GM18873 (cell line): ENCODE results near the gene TSHZ1.
"Not testable (repeated sequence)": the region's sequence is repeated elsewhere in the genome, so short reads cannot be mapped to it uniquely, and the experiment has no call there.

ENCODE experiments used
- ATAC-seq: cut with Tn5 transposase; IDR thresholded peaks from one replicate; pipeline ENCODE4 v1.9.1; 2021; ENCODE audit warnings: mild to moderate bottlenecking, moderate library complexity, moderate number of reproducible peaks; ENCODE audit not compliant: unreplicated experiment, low FRiP score

Gene TSHZ1

DNA sequence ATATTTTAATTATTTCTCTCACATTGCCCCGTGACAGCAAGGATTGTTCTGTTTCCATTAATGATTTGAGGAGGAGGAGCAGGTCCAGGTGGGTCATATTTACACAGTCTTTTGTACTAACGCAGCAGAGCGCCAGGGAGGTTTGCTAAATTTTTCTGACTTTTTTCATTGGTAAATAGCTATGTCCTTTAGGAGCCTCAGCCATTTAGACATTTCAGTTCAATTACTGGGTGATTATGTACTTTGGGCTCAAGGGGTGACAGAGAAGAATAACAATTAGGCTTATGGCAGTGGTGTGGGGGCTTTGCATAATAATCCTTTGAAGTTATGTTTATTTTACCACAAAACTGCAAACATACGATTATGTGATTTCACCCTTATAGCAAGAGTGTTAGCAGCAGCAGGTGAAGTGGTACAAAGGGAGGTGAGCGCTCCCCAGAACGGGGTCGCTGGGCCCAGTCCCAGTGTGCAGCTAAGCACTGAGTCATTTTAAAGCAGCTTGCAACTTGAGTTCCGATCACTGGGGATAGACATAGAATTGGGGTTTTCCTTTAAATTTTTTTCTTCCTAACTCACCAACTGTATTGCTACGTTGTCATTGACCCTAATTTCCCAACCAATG lies 80.3 kb downstream of the TSHZ1 start:
- ATAC-seq, result no peak

DNA sequence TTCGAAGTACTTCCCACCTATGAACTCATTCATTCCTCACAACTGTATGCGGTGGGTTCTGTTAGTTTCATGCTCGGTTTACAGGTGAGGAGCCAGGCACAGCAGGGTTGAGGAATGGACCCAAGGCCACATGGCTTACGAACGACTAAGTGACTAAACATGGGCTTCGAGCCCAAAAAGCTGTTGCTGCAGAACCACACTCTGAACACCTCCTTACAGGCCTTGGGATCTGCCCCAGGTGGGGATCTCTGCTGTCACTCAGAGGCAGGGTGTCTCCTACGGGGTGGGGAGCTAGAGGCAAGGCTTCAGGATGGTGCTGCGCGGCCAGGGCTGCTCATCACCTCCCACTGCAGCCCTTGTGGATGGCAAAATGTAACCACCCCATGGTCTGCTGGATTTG lies 80.9 kb downstream of the TSHZ1 start:
- no peak for ATAC-seq

DNA sequence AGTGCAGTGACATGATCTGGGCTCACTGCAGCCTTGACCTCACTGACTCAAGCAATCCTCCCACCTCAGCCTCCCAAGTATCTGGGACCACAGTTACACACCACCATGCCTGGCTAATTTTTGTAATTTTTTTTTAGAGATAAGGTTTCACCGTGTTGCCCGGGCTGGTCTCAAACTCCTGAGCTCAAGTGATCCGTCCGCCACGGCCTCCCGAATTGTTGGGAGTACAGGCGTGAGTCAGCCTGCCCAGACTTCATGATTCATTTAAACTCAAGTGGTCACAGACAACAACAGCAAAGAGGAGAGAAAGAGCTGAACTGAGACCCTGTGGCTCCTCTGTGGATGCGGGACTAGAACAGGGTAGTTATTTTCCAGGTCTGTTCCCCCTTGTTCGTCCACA lies 83.0 kb downstream of the TSHZ1 start:
- no peak for ATAC-seq

- no peak for ATAC-seq
These were observed 87.1 kb downstream of the TSHZ1 start for GRCh38 chr18:75297731-75298130.

- no peak for ATAC-seq
These were observed 94.3 kb downstream of the TSHZ1 start for GRCh38 chr18:75304678-75305557.

GRCh38 chr18:75305984-75306383 lies 95.4 kb downstream of the TSHZ1 start:
- ATAC-seq, result no peak

GRCh38 chr18:75307530-75307929 lies 96.9 kb downstream of the TSHZ1 start:
- ATAC-seq, result no peak

DNA sequence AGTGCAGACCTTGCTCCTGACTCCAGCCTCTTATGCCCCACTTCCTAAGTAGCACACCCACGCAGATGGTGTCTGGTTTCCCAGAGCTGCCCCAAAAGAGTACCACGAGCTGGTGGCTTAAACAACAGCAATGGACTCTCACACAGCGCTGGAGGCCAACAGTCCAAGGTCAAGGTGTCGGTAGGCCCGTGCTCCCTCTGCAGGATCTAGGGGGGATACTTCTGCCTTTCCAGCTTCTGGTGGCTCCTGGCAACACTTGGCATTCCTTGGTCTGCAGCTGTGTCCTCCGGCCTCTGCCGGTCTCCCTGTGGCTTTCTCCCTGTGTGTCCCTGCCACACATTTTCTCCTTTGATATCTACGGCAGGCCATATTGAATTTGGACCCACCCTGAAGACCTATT lies 99.0 kb downstream of the TSHZ1 start:
- ATAC-seq, result no peak

DNA sequence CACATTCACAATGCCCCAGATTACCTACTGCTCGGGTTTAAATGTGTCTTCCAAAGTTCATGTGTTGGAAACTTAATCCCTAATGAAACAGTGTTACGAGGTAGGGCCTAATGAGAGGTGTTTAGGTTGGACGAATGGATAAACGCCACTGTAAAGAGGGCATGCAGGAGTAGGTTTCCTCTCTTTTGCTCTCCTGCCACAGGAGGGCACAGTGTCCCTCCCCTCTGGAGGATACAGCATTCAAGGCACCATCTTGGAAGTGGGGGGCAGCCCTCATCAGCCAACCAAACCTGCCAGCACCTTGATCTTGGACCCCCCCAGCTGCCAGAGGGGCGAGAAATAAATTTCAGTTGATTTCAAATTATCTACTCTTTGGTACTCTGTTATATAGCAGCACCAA lies 103.5 kb downstream of the TSHZ1 start:
- no peak for ATAC-seq

- ATAC-seq, result no peak
These were observed 104.0 kb downstream of the TSHZ1 start for GRCh38 chr18:75314606-75315005.

GRCh38 chr18:75316223-75316622 lies 105.6 kb downstream of the TSHZ1 start:
- ATAC-seq, result no peak

- ATAC-seq, result no peak
These were observed 106.2 kb downstream of the TSHZ1 start for GRCh38 chr18:75316826-75317225.

DNA sequence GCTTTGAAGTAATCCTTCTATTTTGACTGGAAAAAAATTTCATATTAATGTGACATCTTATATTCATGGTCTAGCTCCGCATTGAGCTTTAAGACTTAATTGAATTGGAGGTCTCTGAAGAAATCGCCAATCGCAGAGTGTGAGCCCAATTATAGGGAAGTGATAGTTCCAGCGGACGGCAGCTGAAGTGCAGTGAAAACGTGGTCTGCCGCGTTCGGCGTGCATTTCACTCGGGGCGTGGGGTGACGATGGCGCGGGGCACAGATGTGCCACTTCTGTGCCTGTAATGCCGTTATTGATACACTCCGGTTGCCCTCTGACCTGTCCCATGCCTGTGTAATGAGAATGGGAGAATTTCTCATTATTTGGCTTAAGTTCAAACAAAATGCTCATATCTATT lies 106.7 kb downstream of the TSHZ1 start:
- no peak for ATAC-seq

DNA sequence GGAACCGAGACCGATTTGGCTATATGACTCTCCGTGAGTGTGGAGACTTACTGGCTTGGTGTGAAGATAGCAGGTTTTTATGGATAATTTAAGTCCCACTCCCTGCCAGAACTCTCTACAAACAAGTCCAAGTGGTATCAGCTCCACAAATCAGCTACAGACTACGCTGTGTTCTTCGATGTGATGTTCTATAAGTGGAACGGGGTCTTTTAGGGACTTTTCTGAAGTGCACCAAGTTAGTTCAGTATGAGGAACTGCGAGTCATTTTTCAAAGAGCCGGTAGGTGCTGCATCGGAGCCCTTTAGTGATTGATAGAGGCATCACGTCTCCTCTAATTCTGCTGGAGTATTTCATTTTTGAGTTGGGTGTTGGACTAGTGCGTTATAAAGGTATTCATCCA lies 107.1 kb downstream of the TSHZ1 start:
- no peak for ATAC-seq

DNA sequence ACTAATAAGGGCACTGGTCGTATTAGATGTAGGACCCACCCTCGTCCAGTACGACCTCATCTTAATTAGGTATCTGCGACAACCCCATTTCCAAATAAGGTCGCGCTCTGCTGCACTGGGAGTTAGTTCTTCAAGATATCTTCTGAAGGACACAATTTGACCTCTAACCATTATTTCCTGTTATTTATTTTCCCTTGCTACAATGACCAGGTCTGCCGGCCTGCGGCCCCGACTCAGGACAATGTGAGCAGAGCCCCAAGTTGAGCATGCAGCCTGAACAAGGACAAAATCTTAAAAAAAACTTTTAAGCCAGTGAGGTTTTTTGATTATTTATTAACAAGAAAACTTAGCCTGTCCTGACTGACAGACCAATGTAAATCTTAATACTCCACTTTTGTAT lies 109.3 kb downstream of the TSHZ1 start:
- ATAC-seq, result no peak

DNA sequence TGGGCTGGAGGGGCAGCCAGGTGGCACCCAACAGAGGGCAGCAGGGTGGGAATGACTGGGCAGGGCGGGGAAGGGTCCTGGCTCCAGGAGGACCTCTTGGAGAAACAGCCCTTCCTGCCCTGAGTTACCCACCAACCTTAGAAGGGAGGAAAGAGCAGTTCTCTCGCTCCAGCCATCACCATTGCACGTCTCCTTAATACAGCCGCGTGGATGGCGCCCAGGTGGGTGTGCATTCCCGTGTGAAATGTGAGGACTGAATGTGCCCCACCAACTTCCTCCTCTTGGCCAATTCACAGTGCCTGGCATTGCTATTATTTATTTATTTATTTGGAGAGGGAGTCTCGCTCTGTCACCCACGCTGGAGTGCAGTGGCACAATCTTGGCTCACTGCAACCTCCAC lies 109.9 kb downstream of the TSHZ1 start:
- no peak for ATAC-seq

DNA sequence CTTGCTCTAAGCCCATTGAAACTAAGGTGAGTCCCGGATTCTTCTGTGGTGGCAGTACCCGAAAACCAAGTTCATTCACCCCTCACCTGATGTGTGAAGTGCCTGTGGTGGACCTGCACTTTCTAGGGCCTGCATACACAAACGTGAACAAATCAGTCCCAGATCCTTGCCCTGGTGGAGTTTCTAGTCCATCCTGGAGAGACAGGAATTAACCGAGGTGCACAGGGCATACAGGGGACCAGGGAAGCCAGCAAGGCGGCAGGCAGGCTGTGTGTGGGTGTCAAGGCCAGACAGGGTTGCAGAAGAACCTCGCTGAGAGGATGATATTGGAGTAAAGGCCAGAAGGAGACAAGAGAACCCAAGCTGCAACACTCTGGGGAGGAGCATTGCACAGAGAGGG lies 110.8 kb downstream of the TSHZ1 start:
- no peak for ATAC-seq

- ATAC-seq, result no peak
These were observed 111.6 kb downstream of the TSHZ1 start for GRCh38 chr18:75322206-75322605.

GRCh38 chr18:75323821-75324585 lies 113.4 kb downstream of the TSHZ1 start:
- no peak for ATAC-seq

GRCh38 chr18:75324686-75325257 lies 114.2 kb downstream of the TSHZ1 start:
- no peak for ATAC-seq

DNA sequence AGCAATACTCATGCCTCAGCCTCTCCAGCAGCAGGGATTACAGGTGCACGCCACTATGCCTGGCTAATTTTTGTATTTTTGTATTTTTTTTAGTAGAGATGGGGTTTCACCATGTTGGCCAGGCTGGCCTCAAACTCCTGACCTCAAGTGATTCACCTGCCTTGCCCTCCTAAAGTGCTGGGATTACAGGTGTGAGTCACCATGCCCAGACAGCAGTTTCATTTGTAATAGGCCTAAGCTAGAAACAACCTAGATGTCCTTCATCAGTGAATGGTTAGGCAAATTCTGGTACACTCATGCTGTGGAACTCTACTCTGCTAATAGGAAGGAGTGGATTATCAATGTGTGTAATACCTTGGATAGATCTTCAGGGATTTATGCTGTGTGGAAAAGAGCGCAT lies 119.2 kb downstream of the TSHZ1 start:
- ATAC-seq, result not testable (repeated sequence)
